H9 (cell line): ENCODE data around the gene CRABP2. TPM values are rescaled to one million over a fixed set of nuclear protein-coding genes. Genes with fewer than 3 reads are reported as not detected.

Experiments used
- DNase-seq: peaks from one replicate; pipeline ENCODE4 v3.0.0-alpha.2; 2017
- H2AFZ ChIP-seq: one replicate; pipeline ENCODE4 v1.6.1; 2013; ENCODE audit warnings: mild to moderate bottlenecking, low read length, control low read depth, moderate library complexity
- H2AK5ac ChIP-seq: 2 replicates; pipeline ENCODE4 v1.6.1; 2013; ENCODE audit warnings: low read length, control low read depth, mixed read lengths; ENCODE audit not compliant: insufficient read length
- H2BK120ac ChIP-seq: one replicate; pipeline ENCODE4 v1.6.1; 2013; ENCODE audit warnings: low read depth, mild to moderate bottlenecking, low read length, control low read depth, inconsistent platforms; ENCODE audit not compliant: poor library complexity, severe bottlenecking
- H2BK12ac ChIP-seq: 2 replicates; pipeline ENCODE4 v1.6.1; 2013; ENCODE audit warnings: low read length, control low read depth, mixed read lengths, low read depth; ENCODE audit not compliant: insufficient read length
- H2BK15ac ChIP-seq: 2 replicates; pipeline ENCODE4 v1.6.1; 2013; ENCODE audit warnings: low read depth, low read length, control low read depth
- H2BK20ac ChIP-seq: one replicate; pipeline ENCODE4 v1.6.1; 2013; ENCODE audit warnings: low read depth, mild to moderate bottlenecking, low read length, control low read depth, inconsistent platforms; ENCODE audit not compliant: poor library complexity, severe bottlenecking
- H2BK5ac ChIP-seq: 2 replicates; pipeline ENCODE4 v1.6.1; 2013; ENCODE audit warnings: low read length, control low read depth, mixed read lengths; ENCODE audit not compliant: insufficient read length
- H3K14ac ChIP-seq: 2 replicates; pipeline ENCODE4 v1.6.1; 2013; ENCODE audit warnings: low read length, control low read depth; ENCODE audit not compliant: insufficient read depth
- H3K18ac ChIP-seq: 2 replicates; pipeline ENCODE4 v1.6.1; 2013; ENCODE audit warnings: low read depth, mild to moderate bottlenecking, mixed read lengths, low read length, control low read depth; ENCODE audit not compliant: insufficient read length
- H3K23ac ChIP-seq: 2 replicates; pipeline ENCODE4 v1.6.1; 2013; ENCODE audit warnings: low read length, control low read depth, mixed read lengths, low read depth; ENCODE audit not compliant: insufficient read length
- H3K23me2 ChIP-seq: 2 replicates; pipeline ENCODE4 v1.6.1; 2013; ENCODE audit warnings: low read depth, mild to moderate bottlenecking, mixed read lengths, low read length, control low read depth; ENCODE audit not compliant: insufficient read length, poor library complexity, severe bottlenecking
- H3K27ac ChIP-seq: 2 replicates; pipeline ENCODE4 v1.5.1; 2013; ENCODE audit warnings: low read length, control low read depth, mixed read lengths, low read depth; ENCODE audit not compliant: insufficient read length
- H3K27me3 ChIP-seq: 2 replicates; pipeline ENCODE4 v1.6.1; 2013; ENCODE audit warnings: low read length, control low read depth, inconsistent platforms; ENCODE audit not compliant: insufficient read depth
- H3K4ac ChIP-seq: 2 replicates; pipeline ENCODE4 v1.6.1; 2013; ENCODE audit warnings: low read depth, mild to moderate bottlenecking, control low read depth, inconsistent platforms, low read length, moderate library complexity
- H3K4me1 ChIP-seq: 2 replicates; pipeline ENCODE4 v1.6.1; 2013; ENCODE audit warnings: low read length, control low read depth, inconsistent platforms; ENCODE audit not compliant: insufficient read depth
- H3K4me2 ChIP-seq: 2 replicates; pipeline ENCODE4 v1.6.1; 2013; ENCODE audit warnings: low read length, control low read depth, mixed read lengths; ENCODE audit not compliant: insufficient read length, insufficient read depth
- H3K56ac ChIP-seq: 2 replicates; pipeline ENCODE4 v1.6.1; 2013; ENCODE audit warnings: low read depth, mild to moderate bottlenecking, mixed read lengths, low read length, control low read depth; ENCODE audit not compliant: insufficient read length
- H3K79me1 ChIP-seq: 2 replicates; pipeline ENCODE4 v1.6.1; 2013; ENCODE audit warnings: low read depth, mild to moderate bottlenecking, moderate library complexity, low read length, control low read depth, inconsistent platforms; ENCODE audit not compliant: insufficient read depth, poor library complexity, severe bottlenecking
- H3K79me2 ChIP-seq: 2 replicates; pipeline ENCODE4 v1.6.1; 2013; ENCODE audit warnings: low read length, control low read depth, inconsistent platforms; ENCODE audit not compliant: insufficient read depth
- H3K9ac ChIP-seq: 2 replicates; pipeline ENCODE4 v1.6.1; 2013; ENCODE audit warnings: low read length, control low read depth, mixed read lengths; ENCODE audit not compliant: insufficient read length; ENCODE audit errors: extremely low read depth
- H3K9me3 ChIP-seq: one replicate; pipeline ENCODE4 v1.6.1; 2013; ENCODE audit warnings: low read depth, low read length, inconsistent platforms; ENCODE audit not compliant: control insufficient read depth
- H3T11ph ChIP-seq: one replicate; pipeline ENCODE4 v1.6.1; 2013; ENCODE audit warnings: mild to moderate bottlenecking, low read length, control low read depth, inconsistent platforms
- H4K20me1 ChIP-seq: one replicate; pipeline ENCODE4 v1.6.1; 2013; ENCODE audit not compliant: control insufficient read depth, insufficient read length, insufficient read depth
- H4K5ac ChIP-seq: 2 replicates; pipeline ENCODE4 v1.6.1; 2013; ENCODE audit warnings: low read depth, mild to moderate bottlenecking, mixed read lengths, low read length, control low read depth; ENCODE audit not compliant: insufficient read length
- H4K8ac ChIP-seq: replicated peaks from 2 replicates; pipeline ENCODE4 v1.6.1; 2013; ENCODE audit warnings: low read length, control low read depth, mixed read lengths, low read depth; ENCODE audit not compliant: insufficient read length
- H4K91ac ChIP-seq: 2 replicates; pipeline ENCODE4 v1.6.1; 2013; ENCODE audit warnings: low read depth, mild to moderate bottlenecking, moderate library complexity, mixed read lengths, low read length, control low read depth; ENCODE audit not compliant: insufficient read length
- H3K27ac Mint-ChIP-seq, 3 experiments: 2 replicates in 2 of 3; 3 replicates in 1 of 3; pipeline ENCODE4 v1.8.0; 2020 to 2021; ENCODE audit warnings: mixed read lengths in 3 of 3, mild to moderate bottlenecking in 1 of 3, moderate library complexity in 1 of 3
- H3K27me3 Mint-ChIP-seq: 2 replicates; pipeline ENCODE4 v1.8.0; 2021; ENCODE audit warnings: low read depth, mild to moderate bottlenecking, moderate library complexity, mixed read lengths
- H3K36me3 Mint-ChIP-seq, 3 experiments: 2 replicates in 2 of 3; 3 replicates in 1 of 3; pipeline ENCODE4 v1.8.0; 2020 to 2021; ENCODE audit warnings: low read depth in 3 of 3, mixed read lengths in 3 of 3; ENCODE audit not compliant: insufficient read depth in 1 of 3
- H3K4me1 Mint-ChIP-seq, 2 experiments: 2 replicates each; pipeline ENCODE4 v1.8.0; 2020; ENCODE audit warnings: mixed read lengths in 2 of 2
- H3K4me3 Mint-ChIP-seq, 2 experiments: 2 replicates in 1 of 2; 3 replicates in 1 of 2; pipeline ENCODE4 v1.8.0; 2020 to 2021; ENCODE audit warnings: mild to moderate bottlenecking in 2 of 2, mixed read lengths in 2 of 2, moderate library complexity in 1 of 2
- H3K9me3 Mint-ChIP-seq, 2 experiments: 2 replicates in 1 of 2; 3 replicates in 1 of 2; pipeline ENCODE4 v1.8.0; 2020; ENCODE audit warnings: mild to moderate bottlenecking in 2 of 2, mixed read lengths in 2 of 2, moderate library complexity in 1 of 2
- CTCF ChIP-seq: fragments of 200-600 bp; sonication (generic); conservative IDR thresholded peaks from 3 replicates; pipeline ENCODE4 v1.8.0; 2021; ENCODE audit warnings: antibody characterized with exemption, mild to moderate bottlenecking
- whole genome bisulfite sequencing: extraction: QIAGEN DNeasy Blood & Tissue Kit; methylation state at CpG from one replicate; pipeline ENCODE4 v1.1.7; 2013; ENCODE audit warnings: missing lambda C conversion rate, low lambda C conversion rate, mixed read lengths; ENCODE audit not compliant: insufficient read length; ENCODE audit errors: extremely low coverage; 5-methylcytosine and 5-hydroxymethylcytosine counted together
- long read RNA-seq: library from polyadenylated mRNA; unstranded; transcript quantifications from one replicate; pipeline ENCODE4 v2.0.0, GENCODE V29; 2020
- total RNA-seq: library from RNA; stranded (reverse); gene quantifications from 2 replicates; pipeline ENCODE4 v1.2.1, GENCODE V29; 2021

Gene CRABP2
- total RNA-seq: 180 and 184 TPM in 2 replicates
- long read RNA-seq, transcript CRABP2-203 (4 exons, 992 nt): major isoform, 320 of 337 reads
- long read RNA-seq, partial matches to known transcripts: 1 of 337 reads
- long read RNA-seq, other reads (novel, unspliced or antisense): 13 of 337 reads

- no peak within 1 kb of the TSS for H3K56ac ChIP-seq
- TF ChIP-seq CTCF: no peak
- Mint-ChIP-seq H3K27ac (peak within 1 kb of the TSS; percentile 97 to 98 (median 98)), H3K4me3 (peak within 1 kb of the TSS; percentile 74 to 91), H3K9me3 (no peaks in the 10 kb centered on the region; a peak in 1 of 5 replicates), H3K36me3 (peaks cover 6 to 23% (median 13%) of the 10 kb centered on the region in 3 experiments), H3K4me1 (peaks cover 66 to 74% of the 10 kb centered on the region in 2 experiments), H3K27me3 (peaks cover 37% of the 10 kb centered on the region)
- H2BK5ac ChIP-seq: no peak within 1 kb of the TSS
- H3K79me1 ChIP-seq: no peaks in the 10 kb centered on the region
- H2BK15ac ChIP-seq: no peak within 1 kb of the TSS
- no peak for DNase-seq
- no peaks in the 10 kb centered on the region for H3K79me2 ChIP-seq
- no peak within 1 kb of the TSS for H4K91ac ChIP-seq
- no peak within 1 kb of the TSS for H2AK5ac ChIP-seq
- no peak within 1 kb of the TSS for H3K27ac ChIP-seq
- H3K4me1 ChIP-seq: peaks cover 17% of the 10 kb centered on the region; the same call in 1 of the 2 replicates
- H3T11ph ChIP-seq: no peak within 1 kb of the TSS
- peaks cover 39% of the 10 kb centered on the region for H3K23me2 ChIP-seq
- H3K4ac ChIP-seq: no peak within 1 kb of the TSS
- H3K27me3 ChIP-seq: peaks cover 3% of the 10 kb centered on the region; the same call in 1 of the 2 replicates
- H3K23ac ChIP-seq: no peak within 1 kb of the TSS
- no peak within 1 kb of the TSS for H2BK12ac ChIP-seq
- no peaks in the 10 kb centered on the region for H3K9me3 ChIP-seq
- peak within 1 kb of the TSS; percentile 83 for H3K4me2 ChIP-seq
- H2BK20ac ChIP-seq: no peak within 1 kb of the TSS
- H2BK120ac ChIP-seq: no peak within 1 kb of the TSS
- no peak within 1 kb of the TSS for H2AFZ ChIP-seq
- peak within 1 kb of the TSS; percentile 1 for H3K9ac ChIP-seq
- peak within 1 kb of the TSS; percentile 27 for H3K14ac ChIP-seq
- no peak within 1 kb of the TSS for H4K8ac ChIP-seq
- H4K5ac ChIP-seq: no peak within 1 kb of the TSS
- peak within 1 kb of the TSS; percentile 18 for H3K18ac ChIP-seq
- H4K20me1 ChIP-seq: no peaks in the 10 kb centered on the region
- no CpG with 5 or more reads among the region's 42 CpGs for WGBS
Measured at GRCh38 chr1:156705321-156705917, at the start of gene CRABP2. Gene CRABP2 (minus strand): TSS chr1:156705583. CDS start chr1:156705446, 137 bp downstream.
